Neural progenitor cell (in vitro differentiated cells): ENCODE results near the gene TEX26. TPM values are rescaled to one million over a fixed set of nuclear protein-coding genes. Genes with fewer than 3 reads are reported as not detected.

ENCODE experiments used
- DNase-seq: peaks from one replicate; pipeline ENCODE4 v3.0.0-alpha.2; 2016; ENCODE audit warnings: low spot score
- H2AFZ ChIP-seq: fragments of 200-600 bp; sonication (generic); replicated peaks from 2 replicates; pipeline ENCODE4 v1.6.1; 2016; ENCODE audit warnings: antibody characterized with exemption
- H3F3A ChIP-seq: fragments of 200-600 bp; sonication (generic); 2 replicates; pipeline ENCODE4 v1.6.1; 2016; ENCODE audit warnings: antibody characterized with exemption, low read depth
- H3K27ac ChIP-seq: fragments of 200-600 bp; sonication (generic); 2 replicates; pipeline ENCODE4 v1.5.1; 2016; ENCODE audit warnings: mild to moderate bottlenecking
- H3K27me3 ChIP-seq: fragments of 200-600 bp; sonication (generic); 2 replicates; pipeline ENCODE4 v1.6.1; 2016; ENCODE audit warnings: mild to moderate bottlenecking, moderate library complexity
- H3K36me3 ChIP-seq: fragments of 200-600 bp; sonication (generic); 2 replicates; pipeline ENCODE4 v1.5.1; 2016
- H3K4me1 ChIP-seq: fragments of 200-600 bp; sonication (generic); 2 replicates; pipeline ENCODE4 v1.6.1; 2016; ENCODE audit warnings: mixed run types
- H3K4me2 ChIP-seq: fragments of 200-600 bp; sonication (generic); 2 replicates; pipeline ENCODE4 v1.6.1; 2016
- H3K4me3 ChIP-seq: fragments of 200-600 bp; sonication (generic); 2 replicates; pipeline ENCODE4 v1.5.1; 2016
- H3K79me2 ChIP-seq: fragments of 200-600 bp; sonication (generic); 2 replicates; pipeline ENCODE4 v1.6.1; 2016; ENCODE audit warnings: low read depth
- H3K9ac ChIP-seq: fragments of 200-600 bp; sonication (generic); 2 replicates; pipeline ENCODE4 v1.6.1; 2016
- H3K9me3 ChIP-seq: fragments of 200-600 bp; sonication (generic); 2 replicates; pipeline ENCODE4 v1.5.1; 2016; ENCODE audit warnings: low read depth
- H4K20me1 ChIP-seq: fragments of 200-600 bp; sonication (generic); 2 replicates; pipeline ENCODE4 v1.6.1; 2016; ENCODE audit warnings: low read depth
- H3K27ac Mint-ChIP-seq: 3 replicates; pipeline ENCODE4 v1.8.0; 2021; ENCODE audit warnings: mixed read lengths
- H3K27me3 Mint-ChIP-seq: 2 replicates; pipeline ENCODE4 v1.8.0; 2022; ENCODE audit warnings: low read depth, mild to moderate bottlenecking, inconsistent platforms, moderate library complexity, mixed read lengths; ENCODE audit not compliant: insufficient read depth
- H3K36me3 Mint-ChIP-seq: 3 replicates; pipeline ENCODE4 v1.8.0; 2021; ENCODE audit warnings: mixed read lengths
- H3K4me1 Mint-ChIP-seq: 3 replicates; pipeline ENCODE4 v1.8.0; 2021; ENCODE audit warnings: mixed read lengths
- H3K4me3 Mint-ChIP-seq: 3 replicates; pipeline ENCODE4 v1.8.0; 2021; ENCODE audit warnings: mild to moderate bottlenecking, moderate library complexity, mixed read lengths
- H3K9me3 Mint-ChIP-seq: 3 replicates; pipeline ENCODE4 v1.8.0; 2020; ENCODE audit warnings: mixed read lengths
- EZH2 ChIP-seq: fragments of 200-600 bp; sonication (generic); IDR thresholded peaks from 2 replicates; pipeline ENCODE4 v1.6.1; 2017; ENCODE audit warnings: antibody characterized with exemption, mild to moderate bottlenecking, moderate library complexity
- EZH2phosphoT487 ChIP-seq: fragments of 200-600 bp; sonication (generic); IDR thresholded peaks from 2 replicates; pipeline ENCODE4 v1.6.1; 2017; ENCODE audit warnings: antibody characterized with exemption
- total RNA-seq: library from RNA; depleted of rRNA; stranded (reverse); fragments of >200 nt; gene quantifications from 2 replicates; pipeline ENCODE4 v1.2.3, GENCODE V29; 2015; ENCODE audit warnings: low replicate concordance
- TF ChIP-seq, protein P1 (sequence below): fragments of 200-600 bp; sonication (generic); IDR thresholded peaks from 2 replicates; pipeline ENCODE4 v1.5.1; 2017; ENCODE audit warnings: antibody characterized with exemption, mild to moderate bottlenecking

The TEX26 gene
- total RNA-seq, 1 donor from 2014 or later, result not detected

DNA sequence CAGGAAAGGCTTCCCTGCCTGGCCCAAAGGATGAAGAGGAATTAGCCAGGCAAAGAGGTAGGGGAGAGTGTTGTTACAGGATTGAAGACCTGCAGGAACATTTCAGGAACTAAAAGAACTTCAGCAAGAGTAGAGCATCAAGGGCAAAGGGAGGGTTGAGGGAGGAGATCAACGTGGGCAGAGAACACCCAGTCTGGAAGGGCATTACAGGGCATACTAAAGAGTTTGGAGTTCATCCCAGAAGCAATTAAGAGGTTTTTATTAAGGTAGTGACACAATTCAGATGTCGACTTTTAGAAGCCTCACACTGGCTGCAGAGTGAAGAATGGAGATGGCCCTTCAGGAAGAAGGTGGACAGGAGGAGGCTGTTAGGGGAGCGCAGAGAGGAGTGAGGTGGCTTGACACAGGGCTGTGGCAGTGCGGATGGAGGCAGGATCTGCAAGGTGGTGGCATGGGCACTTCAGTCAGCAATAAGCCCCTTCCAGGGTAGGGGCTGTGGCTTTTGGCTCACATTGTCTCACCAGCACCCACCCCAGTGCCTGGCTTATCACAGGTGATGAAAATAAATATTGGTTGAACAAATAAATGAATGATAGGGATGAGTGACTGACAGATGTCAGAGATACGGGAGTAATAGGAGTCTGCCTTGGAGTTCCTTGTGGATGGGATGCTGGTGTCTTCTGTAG, 24.9 kb downstream of the TEX26 start:
- Histone ChIP-seq H3K9me3 (no peaks in the 10 kb centered on the region), H2AFZ (no peak overlapping the region), H3K27ac (no peak overlapping the region), H3K4me2 (no peak overlapping the region), H4K20me1 (no peaks in the 10 kb centered on the region), H3F3A (no peaks in the 10 kb centered on the region), H3K27me3 (no peaks in the 10 kb centered on the region), H3K79me2 (no peaks in the 10 kb centered on the region), H3K36me3 (no peaks in the 10 kb centered on the region), H3K4me3 (no peak overlapping the region), H3K9ac (no peak overlapping the region), H3K4me1 (no peaks in the 10 kb centered on the region)
- H3K36me3 Mint-ChIP-seq, result no peaks in the 10 kb centered on the region
- H3K4me3 Mint-ChIP-seq, result no peak overlapping the region
- no peak for TF ChIP-seq EZH2phosphoT487
- no peak for TF ChIP-seq EZH2
- TF ChIP-seq, protein P1, sequence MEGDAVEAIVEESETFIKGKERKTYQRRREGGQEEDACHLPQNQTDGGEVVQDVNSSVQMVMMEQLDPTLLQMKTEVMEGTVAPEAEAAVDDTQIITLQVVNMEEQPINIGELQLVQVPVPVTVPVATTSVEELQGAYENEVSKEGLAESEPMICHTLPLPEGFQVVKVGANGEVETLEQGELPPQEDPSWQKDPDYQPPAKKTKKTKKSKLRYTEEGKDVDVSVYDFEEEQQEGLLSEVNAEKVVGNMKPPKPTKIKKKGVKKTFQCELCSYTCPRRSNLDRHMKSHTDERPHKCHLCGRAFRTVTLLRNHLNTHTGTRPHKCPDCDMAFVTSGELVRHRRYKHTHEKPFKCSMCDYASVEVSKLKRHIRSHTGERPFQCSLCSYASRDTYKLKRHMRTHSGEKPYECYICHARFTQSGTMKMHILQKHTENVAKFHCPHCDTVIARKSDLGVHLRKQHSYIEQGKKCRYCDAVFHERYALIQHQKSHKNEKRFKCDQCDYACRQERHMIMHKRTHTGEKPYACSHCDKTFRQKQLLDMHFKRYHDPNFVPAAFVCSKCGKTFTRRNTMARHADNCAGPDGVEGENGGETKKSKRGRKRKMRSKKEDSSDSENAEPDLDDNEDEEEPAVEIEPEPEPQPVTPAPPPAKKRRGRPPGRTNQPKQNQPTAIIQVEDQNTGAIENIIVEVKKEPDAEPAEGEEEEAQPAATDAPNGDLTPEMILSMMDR, result no peak
- H3K27ac Mint-ChIP-seq, result no peak overlapping the region
- peaks cover 2% of the 10 kb centered on the region for H3K27me3 Mint-ChIP-seq
- H3K4me1 Mint-ChIP-seq, result no peaks in the 10 kb centered on the region
- DNase-seq, result no peak
- peaks cover 11% of the 10 kb centered on the region for H3K9me3 Mint-ChIP-seq

DNA sequence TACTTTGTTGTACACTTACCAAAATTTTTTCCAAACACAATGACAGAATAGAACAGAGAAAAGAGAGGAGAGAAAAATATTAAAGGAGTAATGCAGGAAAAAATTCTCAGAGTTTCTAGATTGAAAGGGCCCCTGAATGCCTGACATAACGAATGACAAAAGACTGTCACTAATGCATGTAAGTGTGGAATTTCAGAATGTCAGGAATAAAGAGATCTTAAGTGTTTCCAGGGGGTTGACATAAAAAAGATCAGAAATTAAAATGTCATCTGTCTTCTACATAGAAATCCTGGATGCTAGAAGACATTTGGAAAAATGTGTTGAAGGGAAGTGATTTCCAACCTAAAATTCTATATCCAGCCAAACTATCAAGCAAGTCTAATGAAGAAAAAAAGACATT, 27.2 kb downstream of the TEX26 start:
- H3K36me3 ChIP-seq, result no peaks in the 10 kb centered on the region

DNA sequence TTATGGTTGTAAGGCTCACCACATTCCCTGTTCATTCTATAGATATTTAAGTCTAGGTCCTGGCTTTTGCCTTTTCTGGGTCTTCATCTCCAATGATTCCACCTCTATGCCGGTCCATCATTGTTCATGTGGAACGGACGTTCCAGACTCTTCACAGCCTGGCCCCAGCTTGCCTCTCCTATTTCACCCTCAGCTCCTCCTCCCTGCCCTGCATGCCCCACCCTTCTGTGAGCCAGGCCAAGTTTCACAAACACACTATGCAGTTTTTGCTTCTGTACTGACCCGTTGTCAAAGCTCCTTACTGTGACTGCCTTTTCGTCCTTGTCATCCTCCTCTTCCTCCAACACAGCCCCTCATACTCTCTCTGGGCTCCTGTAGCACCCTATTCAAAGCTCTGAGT, 31.3 kb downstream of the TEX26 start:
- Histone ChIP-seq H3K79me2 (no peaks in the 10 kb centered on the region), H3K9me3 (no peaks in the 10 kb centered on the region), H4K20me1 (no peaks in the 10 kb centered on the region), H3K4me3 (no peak overlapping the region), H3K9ac (no peak overlapping the region), H2AFZ (no peak overlapping the region), H3K27ac (no peak overlapping the region), H3K4me2 (no peak overlapping the region), H3K4me1 (no peaks in the 10 kb centered on the region), H3F3A (no peaks in the 10 kb centered on the region), H3K27me3 (no peaks in the 10 kb centered on the region), H3K36me3 (no peaks in the 10 kb centered on the region)
- peaks cover 22% of the 10 kb centered on the region for H3K9me3 Mint-ChIP-seq
- H3K4me1 Mint-ChIP-seq, result peaks cover 5% of the 10 kb centered on the region
- TF ChIP-seq EZH2 (no peak), EZH2phosphoT487 (no peak)
- TF ChIP-seq, protein P1, result no peak
- no peaks in the 10 kb centered on the region for H3K36me3 Mint-ChIP-seq
- peaks cover 2% of the 10 kb centered on the region for H3K27me3 Mint-ChIP-seq
- no peak overlapping the region for H3K27ac Mint-ChIP-seq
- no peak overlapping the region for H3K4me3 Mint-ChIP-seq
- no peak for DNase-seq

More for the DNA sequence above, 27.2 kb downstream of the TEX26 start:
- H3K27ac ChIP-seq, result no peak overlapping the region
- no peak overlapping the region for H3K4me2 ChIP-seq
- Mint-ChIP-seq H3K36me3 (no peaks in the 10 kb centered on the region), H3K27ac (no peak overlapping the region), H3K9me3 (peaks cover 13% of the 10 kb centered on the region), H3K4me3 (no peak overlapping the region), H3K27me3 (peaks cover 2% of the 10 kb centered on the region), H3K4me1 (peaks cover 4% of the 10 kb centered on the region)
- no peaks in the 10 kb centered on the region for H3F3A ChIP-seq
- no peaks in the 10 kb centered on the region for H3K79me2 ChIP-seq
- no peak for DNase-seq
- no peak overlapping the region for H3K9ac ChIP-seq
- H3K4me3 ChIP-seq, result no peak overlapping the region
- H2AFZ ChIP-seq, result no peak overlapping the region
- no peaks in the 10 kb centered on the region for H4K20me1 ChIP-seq
- no peaks in the 10 kb centered on the region for H3K27me3 ChIP-seq
- no peaks in the 10 kb centered on the region for H3K4me1 ChIP-seq
- H3K9me3 ChIP-seq, result no peaks in the 10 kb centered on the region
- TF ChIP-seq, protein P1, result no peak
- TF ChIP-seq EZH2 (no peak), EZH2phosphoT487 (no peak)
